Glomerular visceral epithelial cell (primary cell): ENCODE measurements around the gene PLXNB2.

Source experiments
- DNase-seq: peaks from one replicate; pipeline ENCODE4 v3.0.0-alpha.2; 2016; ENCODE audit errors: extremely low spot score

Gene PLXNB2

DNA sequence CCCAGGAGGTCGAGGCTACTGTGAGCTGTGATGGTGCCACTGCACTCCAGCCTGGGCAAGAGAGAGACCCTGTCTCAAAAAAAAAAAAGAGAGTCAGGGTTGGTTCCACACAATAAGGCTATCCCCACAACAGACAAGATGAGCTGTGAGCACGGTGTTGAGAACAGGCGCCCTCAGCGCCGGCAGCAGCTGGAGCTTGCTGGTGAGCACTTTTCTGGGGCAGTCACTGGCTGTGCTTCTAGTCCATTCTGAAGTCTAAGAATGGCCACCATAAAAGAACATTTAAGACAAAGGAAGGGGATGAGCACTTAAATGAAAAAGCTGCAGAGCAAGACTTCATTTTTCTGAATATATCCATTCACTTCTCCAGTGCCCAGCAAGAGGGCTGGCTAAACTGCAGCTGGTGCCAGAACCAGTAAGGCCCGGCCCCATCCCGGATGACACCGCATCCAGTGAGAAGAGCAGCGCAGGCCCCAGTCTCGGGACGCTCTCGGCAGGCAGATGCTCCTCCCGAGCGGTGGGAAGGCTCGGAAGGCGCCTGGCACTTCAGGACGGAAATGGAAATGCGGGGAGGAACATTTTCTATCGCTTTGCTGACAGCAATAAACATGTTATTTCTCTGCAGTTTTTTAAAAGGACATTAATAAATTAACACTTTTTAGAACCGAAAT lies 74.8 kb downstream of the PLXNB2 start:
- no peak for DNase-seq

DNA sequence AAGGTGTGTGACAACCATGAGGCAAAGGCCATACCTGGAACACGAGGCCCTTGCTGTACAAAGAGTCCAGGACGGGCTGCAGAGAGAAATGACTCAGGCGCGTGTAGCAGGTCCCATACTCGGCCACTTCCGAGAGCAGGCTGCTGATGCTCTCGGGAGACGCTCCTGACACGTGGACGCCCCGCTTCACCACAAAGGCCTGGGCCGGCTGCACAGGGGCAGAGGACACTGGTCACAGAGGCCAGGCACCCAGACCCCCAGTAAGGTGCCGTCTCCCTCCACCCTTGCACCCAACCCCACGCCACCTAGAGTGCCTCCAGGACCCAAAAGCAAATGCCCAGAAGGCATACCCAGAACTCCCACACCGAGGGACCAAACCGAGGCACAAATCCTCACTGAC lies 78.1 kb downstream of the PLXNB2 start:
- DNase-seq: no peak

DNA sequence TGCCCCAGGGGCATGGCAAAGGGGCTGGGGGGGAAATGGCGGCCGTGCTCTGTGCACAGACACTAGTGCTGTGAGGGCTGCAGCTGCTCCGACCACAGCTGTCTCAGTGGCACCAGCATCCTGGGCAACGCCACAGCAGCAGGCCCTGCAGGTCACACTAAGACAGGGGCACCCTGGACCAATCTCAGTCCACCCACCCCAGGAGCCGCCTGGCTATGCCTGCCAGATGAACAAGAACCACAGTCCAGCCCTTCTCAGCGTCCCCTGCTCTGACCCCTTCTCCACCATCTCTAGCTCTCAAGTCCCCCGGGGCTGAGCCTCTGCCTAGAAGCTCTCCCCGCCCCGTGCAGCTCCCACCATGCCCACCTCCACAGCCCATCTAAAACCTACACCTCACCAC lies 79.1 kb downstream of the PLXNB2 start:
- DNase-seq: no peak

DNA sequence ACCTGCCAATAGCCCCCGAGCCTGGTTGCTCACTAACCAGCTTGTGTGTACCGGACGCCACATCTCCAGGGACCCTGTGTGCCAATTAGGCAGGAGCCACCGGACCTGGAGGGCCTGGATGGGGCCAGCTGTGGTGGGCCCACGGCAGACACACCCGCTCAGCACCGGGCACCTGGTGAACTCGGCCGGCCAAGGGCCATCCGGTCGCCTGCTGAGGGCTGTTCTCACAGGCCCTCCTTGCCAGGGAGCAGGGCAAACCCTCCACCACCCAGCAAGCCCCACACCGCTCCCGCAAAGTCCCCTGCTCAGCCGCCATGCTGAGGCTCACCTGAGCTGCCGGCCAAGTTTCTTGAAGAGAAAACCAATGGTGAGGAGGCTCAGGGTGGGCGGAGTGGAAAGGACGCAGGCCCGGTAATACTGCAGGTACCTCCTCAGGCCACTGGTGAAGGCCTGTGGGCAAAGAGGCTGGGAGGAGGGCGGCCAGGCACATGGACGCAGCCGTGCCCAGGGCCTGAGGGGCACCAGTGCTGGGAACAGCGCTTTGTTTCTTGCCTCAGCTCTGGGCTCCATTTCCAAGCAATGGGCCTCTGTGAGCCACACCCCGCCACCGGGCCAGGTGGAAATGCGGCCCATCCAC lies 79.7 kb downstream of the PLXNB2 start:
- DNase-seq: no peak

DNA sequence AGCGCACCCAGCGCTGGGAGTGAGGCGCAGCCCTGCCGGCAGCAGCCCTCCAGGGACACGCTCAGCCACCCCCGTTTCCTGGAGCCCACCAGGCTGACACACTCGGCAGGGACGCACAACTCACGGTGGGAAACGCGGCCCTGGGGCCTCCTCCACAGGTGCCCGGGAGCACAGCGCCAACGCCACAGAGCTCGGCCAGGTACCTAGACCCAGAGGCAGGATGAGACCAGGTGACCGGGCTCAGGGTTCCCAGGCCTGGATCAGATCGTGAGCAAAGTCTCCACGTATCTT lies 80.6 kb downstream of the PLXNB2 start:
- DNase-seq: no peak

GRCh38 chr22:50226063-50226874 lies 81.2 kb downstream of the PLXNB2 start:
- no peak for DNase-seq

GRCh38 chr22:50225200-50225969 lies 82.1 kb downstream of the PLXNB2 start:
- DNase-seq: no peak
